NCI-H146 treated with DMSO at 0.1 percent for 48 hours (cell line): Measurements from ENCODE around the gene GDAP1L1.

Experiments
- DNase-seq: peaks from one replicate; lab custom pipeline; 2025; ENCODE audit not compliant: unreplicated experiment; lab: John Stamatoyannopoulos, UW

GDAP1L1 gene

DNA sequence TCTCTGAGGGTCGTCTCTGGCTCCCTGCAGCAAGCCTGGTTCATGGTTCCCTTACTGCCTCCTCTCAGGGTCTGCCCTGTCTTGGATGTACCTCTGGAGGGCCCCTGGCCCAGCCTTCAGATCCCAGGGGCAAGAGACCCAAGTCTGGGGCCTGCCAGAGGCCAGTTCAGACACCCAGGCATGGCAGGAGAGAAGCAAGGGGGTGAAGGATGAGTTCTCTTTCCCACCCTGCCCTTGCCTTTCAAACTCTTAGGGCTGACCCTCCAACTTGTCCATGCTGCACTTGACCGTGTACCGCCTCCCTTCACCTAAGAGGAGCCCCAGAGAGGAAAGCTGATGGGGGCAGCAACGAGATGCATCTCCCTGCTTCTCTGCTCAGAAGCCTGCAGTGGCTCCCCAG is 4.2 kb downstream of the GDAP1L1 start:
- no peak for DNase-seq

GRCh38 chr20:44253528-44253927 is 6.4 kb downstream of the GDAP1L1 start:
- DNase-seq, result no peak

GRCh38 chr20:44254073-44254472 is 7.0 kb downstream of the GDAP1L1 start:
- DNase-seq, result no peak

DNA sequence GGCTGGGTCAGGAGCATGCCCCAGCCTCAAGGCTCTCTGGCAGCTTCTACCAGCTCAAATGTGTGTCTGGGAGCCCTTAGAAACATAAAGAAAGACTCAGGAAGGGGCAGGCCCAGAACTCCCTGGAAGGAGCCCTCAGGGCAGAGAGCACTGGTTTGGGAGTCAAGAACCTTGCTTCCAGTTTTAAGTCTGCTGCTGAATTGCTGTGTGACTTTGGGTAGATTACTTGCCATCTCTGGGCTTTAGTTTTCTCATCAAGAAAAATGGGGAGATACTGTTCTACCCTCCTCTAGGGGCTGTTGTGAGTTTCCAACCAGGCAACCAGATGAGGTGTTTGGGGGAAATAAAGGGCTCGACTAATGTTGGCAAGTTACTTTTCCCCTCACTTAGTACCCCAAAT is 8.8 kb downstream of the GDAP1L1 start:
- DNase-seq, result no peak

- no peak for DNase-seq
These were observed 9.9 kb downstream of the GDAP1L1 start for GRCh38 chr20:44256961-44257360.

- no peak for DNase-seq
These were observed 11.2 kb downstream of the GDAP1L1 start for GRCh38 chr20:44258226-44258890.

GRCh38 chr20:44264287-44264686 is 17.2 kb downstream of the GDAP1L1 start:
- DNase-seq, result no peak

DNA sequence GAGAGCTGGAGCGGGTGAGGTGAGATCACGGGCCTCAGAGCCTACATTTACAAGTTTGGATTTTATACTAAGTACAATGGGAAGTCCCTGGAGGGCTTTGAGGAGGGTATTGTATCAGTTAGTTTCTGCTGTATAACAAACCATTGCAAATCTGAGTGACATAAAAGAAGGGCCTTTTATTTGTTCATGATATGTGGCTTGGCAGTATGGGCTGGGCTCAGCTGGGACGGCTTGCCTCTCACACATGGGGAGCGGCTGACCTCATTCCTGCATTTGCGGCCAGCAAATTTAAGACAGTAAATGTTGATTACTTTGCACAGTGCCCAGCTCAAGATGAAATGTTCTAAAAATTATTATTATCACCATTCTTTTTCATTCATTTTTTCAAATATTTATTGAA is 21.7 kb downstream of the GDAP1L1 start:
- no peak for DNase-seq

GRCh38 chr20:44271915-44272663 is 25.0 kb downstream of the GDAP1L1 start:
- peak; percentile 85 for DNase-seq

GRCh38 chr20:44273231-44274215 is 26.4 kb downstream of the GDAP1L1 start:
- DNase-seq, result no peak

- no peak for DNase-seq
These were observed 27.4 kb downstream of the GDAP1L1 start for GRCh38 chr20:44274303-44275017.

GRCh38 chr20:44279228-44279627 is 32.1 kb downstream of the GDAP1L1 start:
- no peak for DNase-seq

- no peak for DNase-seq
These were observed 33.3 kb downstream of the GDAP1L1 start for GRCh38 chr20:44280387-44280786.

DNA sequence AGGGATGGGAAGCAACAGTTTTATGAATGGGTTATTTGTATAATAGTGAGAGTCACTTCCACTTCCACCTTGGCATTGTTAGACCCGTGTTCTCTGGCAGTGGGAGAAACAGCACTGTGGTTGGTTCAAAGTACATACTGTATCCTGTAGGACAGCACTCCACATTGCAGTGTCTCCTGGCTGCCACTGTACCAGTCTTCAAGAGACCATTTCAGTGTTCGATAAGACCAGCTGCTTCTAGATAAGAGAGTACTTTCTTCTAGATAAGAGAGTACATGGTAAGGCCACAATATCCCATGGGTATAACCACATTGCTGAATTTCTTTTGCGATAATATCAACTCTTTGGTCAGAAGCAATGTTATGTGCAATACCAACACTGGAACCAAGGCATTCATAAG is 35.1 kb downstream of the GDAP1L1 start:
- DNase-seq, result no peak

GRCh38 chr20:44284032-44284431 is 36.9 kb downstream of the GDAP1L1 start:
- DNase-seq, result no peak

DNA sequence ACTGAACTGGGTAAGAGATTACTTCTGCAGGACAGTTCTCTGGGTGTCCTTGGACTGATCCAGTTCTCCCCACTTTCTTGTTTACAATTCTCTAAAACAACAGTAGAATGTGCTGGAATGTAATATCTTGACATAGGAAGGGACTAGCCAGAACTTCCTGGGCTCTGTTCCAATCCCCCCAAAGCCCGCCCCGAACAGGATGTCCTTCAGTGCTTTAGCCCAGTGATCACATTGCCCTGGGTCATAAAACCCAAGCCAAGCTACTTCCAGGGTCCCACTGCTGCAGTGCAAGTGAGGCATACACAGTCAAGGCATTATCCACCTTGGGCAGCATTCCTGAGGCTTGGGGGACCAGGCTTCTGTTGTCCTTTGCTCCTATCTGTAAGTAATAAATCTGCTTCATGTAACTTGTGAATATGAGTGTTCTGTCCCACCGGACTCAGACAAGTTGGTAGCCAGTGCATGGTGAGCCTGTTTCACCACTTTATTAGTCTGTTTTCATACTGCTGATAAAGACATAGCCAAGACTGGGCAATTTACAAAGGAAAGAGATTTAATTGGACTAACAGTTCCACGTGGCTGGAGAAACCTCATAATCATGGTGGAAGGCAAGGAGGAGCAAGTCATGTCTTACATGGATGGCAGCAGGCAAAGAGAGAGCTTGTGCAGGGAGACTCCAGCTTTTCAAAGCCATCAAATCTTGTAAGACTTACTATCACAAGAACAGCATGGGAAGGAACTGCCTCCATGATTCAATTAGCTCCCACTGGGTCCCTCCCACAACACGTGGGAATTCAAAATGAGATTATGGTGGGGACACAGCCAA is 40.4 kb downstream of the GDAP1L1 start:
- no peak for DNase-seq

DNA sequence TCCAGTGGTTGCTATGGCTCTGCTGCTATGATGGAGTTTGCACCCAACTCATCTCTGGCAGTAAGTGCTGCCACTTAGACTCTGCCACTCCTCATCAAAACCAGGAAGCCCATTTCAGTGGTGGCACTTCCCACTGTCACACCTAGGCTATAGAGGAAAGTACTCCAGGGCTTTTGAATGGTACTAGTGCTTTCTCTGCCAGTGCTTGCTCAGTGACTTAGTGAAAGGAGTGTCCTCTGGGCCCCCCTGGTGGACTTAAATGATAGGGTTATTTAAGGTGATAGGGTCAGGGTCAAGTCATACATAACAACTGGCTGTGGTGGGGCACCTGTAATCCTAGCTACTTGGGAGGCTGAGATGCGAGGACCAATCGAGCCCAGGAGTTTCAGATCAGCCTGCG is 41.1 kb downstream of the GDAP1L1 start:
- DNase-seq, result no peak

GRCh38 chr20:44291754-44292153 is 44.6 kb downstream of the GDAP1L1 start:
- DNase-seq, result no peak

DNA sequence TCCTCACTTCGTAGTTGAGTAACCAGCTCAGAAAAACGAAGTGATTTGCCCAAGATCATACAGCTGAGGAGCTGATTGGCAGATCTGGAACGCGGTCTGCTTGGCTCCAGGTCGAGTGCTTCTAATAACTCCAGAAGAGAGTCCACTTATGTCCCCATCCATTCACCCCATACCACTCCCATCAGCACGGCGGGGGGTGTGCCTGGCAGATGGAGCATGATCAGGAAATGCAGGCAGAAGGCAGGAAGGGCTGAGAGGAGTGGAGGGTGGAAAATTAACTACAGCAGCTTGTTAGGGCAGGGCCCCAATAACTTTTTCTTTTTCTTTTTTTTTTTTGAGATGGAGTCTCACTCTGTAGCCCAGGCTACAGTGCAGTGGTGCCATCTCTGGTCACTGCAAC is 48.9 kb downstream of the GDAP1L1 start:
- peak; percentile 55 for DNase-seq

DNA sequence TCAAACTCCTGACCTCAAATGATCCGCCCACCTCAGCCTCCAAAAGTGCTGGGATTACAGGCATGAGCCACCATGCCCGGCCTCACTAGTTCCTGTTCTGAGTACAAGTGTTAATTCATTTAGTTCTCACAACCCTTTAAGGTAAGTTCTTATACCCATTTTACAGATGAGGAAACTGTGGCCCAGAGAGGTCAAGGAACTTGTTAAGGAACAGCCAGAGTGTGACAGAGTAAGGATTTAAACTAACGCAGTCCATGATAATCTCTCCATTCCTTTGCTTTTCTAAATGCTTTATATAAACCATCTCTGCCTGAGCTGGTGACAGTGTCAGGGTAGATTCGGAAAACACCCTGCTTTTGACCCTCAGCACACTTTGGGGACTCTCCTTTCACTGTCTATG is 50.6 kb downstream of the GDAP1L1 start:
- DNase-seq, result no peak
